ENCODE measurements around the gene ZNF441.
"Not testable (repeated sequence)": the region's sequence is repeated elsewhere in the genome, so short reads cannot be mapped to it uniquely, and the experiment has no call there.

ZNF441 gene

DNA sequence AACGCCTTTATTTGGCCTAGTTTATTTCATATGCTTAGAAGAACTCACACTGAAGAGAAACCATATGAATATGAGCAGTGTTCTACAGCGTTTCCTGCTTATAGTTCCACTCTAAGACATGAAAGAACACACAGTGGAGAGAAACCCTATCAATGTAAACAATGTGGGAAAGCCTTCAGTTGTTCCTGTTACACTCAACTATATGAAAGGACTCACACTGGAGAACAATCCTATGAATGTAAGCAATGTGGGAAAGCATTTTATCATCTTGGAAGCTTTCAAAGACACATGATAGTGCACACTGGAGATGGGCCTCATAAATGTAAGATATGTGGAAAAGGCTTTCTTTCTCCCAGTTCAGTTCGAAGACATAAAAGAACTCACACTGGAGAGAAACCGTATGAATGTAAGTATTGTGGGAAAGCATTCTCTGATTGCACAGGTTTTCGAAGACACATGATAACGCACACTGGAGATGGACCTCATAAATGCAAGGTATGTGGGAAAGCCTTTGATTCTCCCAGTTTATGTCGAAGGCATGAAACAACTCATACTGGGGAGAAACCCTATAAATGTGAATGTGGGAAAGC lies 13.7 kb downstream of the ZNF441 start:
- DNase-seq (ENCODE audit: low read depth) = no peak

- DNase-seq (ENCODE audit: low read depth) = no peak
These were observed 14.7 kb downstream of the ZNF441 start for GRCh38 chr19:11781295-11782057.

DNA sequence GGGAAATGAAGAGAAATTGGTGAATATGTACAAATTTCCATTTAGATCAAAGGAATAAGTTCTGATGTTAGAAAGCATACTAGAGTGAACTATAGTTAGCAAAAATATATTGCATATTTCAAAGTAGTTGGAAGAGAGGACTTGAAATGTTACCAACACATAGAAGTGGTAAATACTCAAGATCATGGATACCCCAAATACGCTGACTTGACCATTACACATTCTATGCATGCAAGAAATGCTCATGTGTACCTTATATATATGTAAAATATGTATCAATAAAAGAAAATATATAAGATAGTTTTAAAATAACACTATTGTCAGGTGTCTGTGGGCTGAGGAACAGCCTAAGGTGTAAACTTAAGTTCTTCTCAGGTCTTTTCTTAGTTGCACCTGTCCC lies 17.0 kb downstream of the ZNF441 start:
- DNase-seq (ENCODE audit: low read depth) = no peak

DNA sequence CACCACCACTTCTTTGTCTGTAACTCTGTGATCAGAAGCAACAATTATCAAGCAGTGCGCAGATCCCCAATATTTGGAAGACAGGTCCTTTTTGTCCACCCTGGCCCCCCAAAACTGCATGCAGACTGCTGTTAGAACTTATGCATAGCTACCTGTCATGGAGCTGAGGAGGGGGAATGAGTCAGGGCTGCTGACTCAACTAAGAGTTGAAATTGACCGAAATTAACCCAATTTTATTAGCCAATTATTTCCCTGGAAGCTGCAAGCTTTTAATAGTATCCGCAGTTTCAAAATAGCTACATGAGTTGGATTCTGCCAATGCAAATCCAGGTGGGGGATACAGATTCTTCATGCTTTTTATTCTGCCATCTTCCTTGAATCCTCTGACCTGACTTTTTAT lies 17.6 kb downstream of the ZNF441 start:
- no peak for DNase-seq (ENCODE audit: low read depth)

GRCh38 chr19:11787536-11787935 lies 20.7 kb downstream of the ZNF441 start:
- no peak for DNase-seq (ENCODE audit: low read depth)

DNA sequence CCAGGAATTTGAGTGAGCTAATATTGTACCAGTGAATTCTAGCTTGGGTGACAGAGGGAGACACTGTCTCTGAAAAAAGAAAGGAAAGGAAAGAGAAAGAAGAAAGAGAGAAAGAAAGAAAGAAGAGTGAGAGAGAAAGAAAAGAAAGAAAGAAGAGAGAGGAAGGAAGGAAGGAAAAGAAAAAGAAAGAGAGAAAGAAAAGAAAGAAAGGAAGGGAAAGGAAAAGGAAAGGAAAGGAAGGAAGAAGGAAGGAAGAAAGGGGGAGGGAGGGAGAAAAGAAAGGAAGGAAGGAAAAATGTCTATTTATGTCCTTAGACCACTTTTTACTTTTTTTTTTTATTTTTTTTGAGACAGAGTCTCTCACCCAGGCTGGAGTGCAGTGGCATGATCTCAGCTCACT lies 26.1 kb downstream of the ZNF441 start:
- no peak for DNase-seq (ENCODE audit: low read depth)

DNA sequence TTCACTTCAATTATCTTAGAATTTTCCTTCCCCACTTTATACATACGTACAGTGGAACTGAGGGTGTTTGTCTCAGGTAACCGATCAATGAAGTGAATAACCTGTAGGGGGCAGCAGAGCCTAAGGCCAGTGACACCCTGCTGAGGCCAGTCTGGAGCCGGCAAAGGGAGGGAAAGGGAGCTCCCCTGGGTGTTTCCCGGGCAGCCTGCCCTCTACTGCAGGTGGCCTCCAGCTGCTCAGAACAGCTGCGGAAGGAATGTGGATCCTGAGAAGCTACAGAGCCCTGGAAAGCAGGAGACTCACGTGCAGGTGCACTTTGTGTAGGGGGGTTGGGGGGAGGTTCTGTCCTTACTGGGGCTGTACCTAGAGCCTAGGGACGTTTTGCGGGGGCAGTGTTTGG lies 30.7 kb downstream of the ZNF441 start:
- no peak for DNase-seq (ENCODE audit: low read depth)

DNA sequence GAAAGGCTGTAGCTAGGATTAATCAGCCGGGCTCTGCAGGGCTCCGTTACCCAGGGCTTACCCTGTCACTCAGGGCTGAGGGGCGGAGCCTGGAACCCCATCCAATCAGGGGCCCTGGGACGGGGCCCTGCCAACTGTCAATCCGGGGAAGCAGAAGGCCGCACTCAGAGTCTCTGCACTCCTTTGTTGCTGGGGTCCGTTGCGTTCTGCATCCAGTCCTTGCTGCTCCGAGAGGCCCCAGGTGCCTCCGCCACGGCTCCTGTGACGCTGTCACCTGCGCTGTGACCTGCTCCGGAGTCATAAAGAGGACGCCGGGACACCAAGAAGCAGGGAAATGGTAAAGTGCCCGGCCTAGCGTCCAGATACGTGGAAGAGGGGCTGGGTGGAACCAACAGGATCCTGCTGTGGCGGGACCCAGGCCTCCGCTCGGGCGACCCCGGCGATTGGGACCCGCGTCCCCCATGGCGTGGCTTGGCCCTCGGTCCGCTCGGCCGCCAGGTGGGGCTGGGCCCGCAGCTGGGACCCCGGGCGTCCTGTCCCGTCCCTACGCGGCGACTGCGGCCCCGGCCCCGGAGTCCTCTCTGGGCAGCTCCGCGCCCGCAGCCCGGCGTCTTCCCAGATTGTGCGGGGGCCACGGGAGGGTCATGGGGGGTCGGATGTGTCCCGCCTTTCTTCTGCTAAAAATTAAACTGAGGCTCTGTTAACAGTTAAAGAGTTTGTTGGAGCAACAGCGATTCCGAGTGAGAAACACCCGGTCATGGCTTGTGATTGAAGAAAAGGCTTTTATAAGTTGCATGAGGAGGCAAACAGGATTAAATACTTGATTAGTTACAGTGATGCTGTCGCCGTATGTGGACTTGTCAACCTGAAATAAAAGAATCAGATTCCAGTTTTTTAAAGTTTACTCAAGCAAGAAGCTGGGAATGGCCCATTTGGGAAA lies 31.9 kb downstream of the ZNF441 start, which contains the start of gene ZNF491:
TSS of gene ZNF491 (plus strand) at position 133 of the 940 bp plus-strand sequence. CDS start 7,431 bp downstream, outside the sequence.
- peak; percentile 45 for DNase-seq (ENCODE audit: low read depth)

DNA sequence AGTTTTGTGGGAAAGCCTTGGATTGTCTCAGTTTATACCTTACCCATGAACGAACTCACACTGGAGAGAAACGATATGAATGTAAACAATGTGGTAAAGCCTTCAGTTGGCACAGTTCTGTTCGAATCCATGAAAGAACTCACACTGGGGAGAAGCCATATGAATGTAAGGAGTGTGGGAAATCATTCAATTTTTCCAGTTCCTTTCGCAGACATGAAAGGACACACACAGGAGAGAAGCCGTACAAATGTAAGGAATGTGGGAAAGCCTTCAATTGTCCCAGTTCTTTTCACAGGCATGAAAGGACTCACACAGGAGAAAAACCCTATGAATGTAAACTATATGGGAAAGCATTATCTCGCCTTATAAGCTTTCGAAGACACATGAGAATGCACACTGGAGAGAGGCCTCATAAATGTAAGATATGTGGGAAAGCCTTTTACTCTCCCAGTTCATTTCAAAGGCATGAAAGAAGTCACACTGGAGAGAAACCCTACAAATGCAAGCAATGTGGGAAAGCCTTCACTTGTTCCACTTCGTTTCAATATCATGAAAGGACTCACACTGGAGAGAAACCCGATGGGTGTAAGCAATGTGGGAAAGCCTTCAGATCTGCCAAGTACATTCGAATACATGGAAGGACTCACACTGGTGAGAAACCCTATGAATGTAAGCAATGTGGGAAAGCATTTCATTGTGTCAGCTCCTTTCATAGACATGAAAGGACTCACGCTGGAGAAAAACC lies 39.7 kb downstream of the ZNF441 start:
- DNase-seq (ENCODE audit: low read depth) = no peak

DNA sequence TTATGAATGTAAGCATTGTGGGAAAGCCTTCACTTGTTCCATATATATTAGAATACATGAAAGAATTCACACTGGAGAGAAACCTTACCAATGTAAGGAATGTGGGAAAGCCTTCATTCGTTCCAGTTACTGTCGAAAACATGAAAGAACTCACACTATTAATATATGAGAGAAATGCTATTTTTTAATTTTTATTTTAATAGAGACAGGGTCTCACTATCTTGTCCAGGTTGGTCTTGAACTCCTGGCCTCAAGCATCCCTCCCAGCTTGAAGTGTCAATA lies 40.2 kb downstream of the ZNF441 start:
- no peak for DNase-seq (ENCODE audit: low read depth)

- DNase-seq (ENCODE audit: low read depth) = no peak
These were observed 46.9 kb downstream of the ZNF441 start for GRCh38 chr19:11813703-11814028.

- peak; percentile 74 for DNase-seq (ENCODE audit: low read depth)
These were observed 47.4 kb downstream of the ZNF441 start, which contains the start of gene ZNF440 for GRCh38 chr19:11814029-11814699. Gene ZNF440 (plus strand): TSS chr19:11814273. CDS start chr19:11814448, 175 bp downstream.

GRCh38 chr19:11814700-11815035 lies 47.9 kb downstream of the ZNF441 start:
- DNase-seq (ENCODE audit: low read depth) = no peak

GRCh38 chr19:11821474-11822109 lies 54.8 kb downstream of the ZNF441 start:
- DNase-seq (ENCODE audit: low read depth) = no peak

DNA sequence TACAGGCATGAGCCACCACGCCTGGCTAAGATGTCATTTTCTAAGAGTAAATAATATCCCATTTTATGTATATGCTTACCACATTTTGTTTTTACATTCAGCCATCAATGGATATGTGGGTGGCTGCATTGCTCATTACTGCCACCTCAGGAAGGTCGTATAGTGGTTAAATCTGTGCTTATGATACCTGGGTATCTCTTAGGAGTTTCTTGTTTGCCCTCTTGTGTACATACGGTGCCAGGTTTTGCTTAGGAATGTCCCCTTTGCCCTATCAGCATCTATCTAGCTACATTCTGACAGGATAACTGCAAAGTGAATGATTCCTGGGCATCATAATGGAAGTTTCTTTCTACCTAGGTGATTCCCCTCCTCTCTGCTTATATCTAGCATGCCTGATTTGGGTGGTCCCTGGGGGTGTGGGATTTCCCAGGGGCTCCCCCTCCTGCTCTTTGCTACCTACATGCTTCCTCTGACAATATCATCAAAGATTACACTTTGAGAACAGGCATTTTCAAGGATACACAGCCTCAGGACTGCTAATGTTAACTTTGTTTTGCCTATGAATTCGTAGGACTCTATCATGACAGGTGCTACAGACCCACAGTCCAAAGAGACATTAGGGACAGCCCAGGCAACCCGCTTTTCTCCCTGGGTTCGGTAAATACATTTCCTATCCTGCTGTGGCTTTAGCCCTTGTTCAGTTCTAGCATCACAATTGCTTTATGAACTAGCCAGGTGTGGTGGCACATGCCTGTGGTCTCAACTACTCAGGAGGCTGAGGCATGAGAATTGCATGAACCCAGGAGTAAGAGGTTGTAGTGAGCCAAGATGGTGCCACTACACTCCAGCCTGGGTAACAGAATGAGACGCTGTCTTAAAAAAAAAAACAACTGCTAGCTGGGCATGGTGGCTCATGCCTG lies 62.4 kb downstream of the ZNF441 start:
- DNase-seq (ENCODE audit: low read depth) = not testable (repeated sequence)

GRCh38 chr19:11832253-11832912 lies 65.6 kb downstream of the ZNF441 start:
- no peak for DNase-seq (ENCODE audit: low read depth)

DNA sequence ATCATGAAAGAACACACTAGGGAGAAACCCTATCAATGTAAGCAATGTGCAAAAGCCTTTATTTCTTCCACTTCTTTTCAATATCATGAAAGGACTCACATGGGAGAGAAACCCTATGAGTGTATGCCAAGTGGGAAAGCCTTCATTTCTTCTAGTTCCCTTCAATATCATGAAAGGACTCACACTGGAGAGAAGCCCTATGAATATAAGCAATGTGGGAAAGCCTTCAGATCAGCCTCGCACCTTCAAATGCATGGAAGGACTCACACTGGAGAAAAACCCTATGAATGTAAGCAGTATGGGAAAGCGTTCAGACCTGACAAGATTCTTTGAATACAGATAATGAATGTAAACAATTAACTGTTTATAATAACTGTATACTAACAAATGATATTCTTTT lies 66.7 kb downstream of the ZNF441 start:
- no peak for DNase-seq (ENCODE audit: low read depth)
